Fibroblast of skin of abdomen (primary cell): ENCODE data around the gene WDR33.

ENCODE experiments used
- DNase-seq: peaks from one replicate; pipeline ENCODE4 v3.0.0-alpha.2; 2013

WDR33 gene

GRCh38 chr2:127715778-127716449 is 95.1 kb downstream of the WDR33 start:
- no peak for DNase-seq

DNA sequence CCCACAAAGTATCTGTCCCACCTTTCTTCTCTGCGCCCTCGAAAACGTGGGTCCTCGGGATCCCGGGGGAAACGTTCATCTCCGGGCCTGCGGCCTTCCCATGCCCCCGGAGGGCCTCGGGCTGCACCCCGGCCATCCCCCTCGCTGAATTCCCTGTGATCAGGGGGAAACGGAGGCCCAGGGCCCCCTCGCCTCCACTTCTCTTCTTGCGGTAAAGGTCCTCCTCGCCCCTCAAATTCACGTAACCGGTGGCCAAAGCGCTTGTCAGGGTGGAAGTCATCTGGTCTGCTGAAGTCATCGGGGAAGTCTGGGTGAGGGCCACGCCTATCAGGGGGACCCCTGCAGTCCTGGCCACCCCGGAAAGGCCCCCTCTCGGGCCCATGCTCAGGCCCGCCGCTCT is 97.4 kb downstream of the WDR33 start:
- no peak for DNase-seq

GRCh38 chr2:127712999-127713398 is 98.0 kb downstream of the WDR33 start:
- DNase-seq: no peak

- no peak for DNase-seq
Observed at GRCh38 chr2:127709336-127709735, 101.6 kb downstream of the WDR33 start.

DNA sequence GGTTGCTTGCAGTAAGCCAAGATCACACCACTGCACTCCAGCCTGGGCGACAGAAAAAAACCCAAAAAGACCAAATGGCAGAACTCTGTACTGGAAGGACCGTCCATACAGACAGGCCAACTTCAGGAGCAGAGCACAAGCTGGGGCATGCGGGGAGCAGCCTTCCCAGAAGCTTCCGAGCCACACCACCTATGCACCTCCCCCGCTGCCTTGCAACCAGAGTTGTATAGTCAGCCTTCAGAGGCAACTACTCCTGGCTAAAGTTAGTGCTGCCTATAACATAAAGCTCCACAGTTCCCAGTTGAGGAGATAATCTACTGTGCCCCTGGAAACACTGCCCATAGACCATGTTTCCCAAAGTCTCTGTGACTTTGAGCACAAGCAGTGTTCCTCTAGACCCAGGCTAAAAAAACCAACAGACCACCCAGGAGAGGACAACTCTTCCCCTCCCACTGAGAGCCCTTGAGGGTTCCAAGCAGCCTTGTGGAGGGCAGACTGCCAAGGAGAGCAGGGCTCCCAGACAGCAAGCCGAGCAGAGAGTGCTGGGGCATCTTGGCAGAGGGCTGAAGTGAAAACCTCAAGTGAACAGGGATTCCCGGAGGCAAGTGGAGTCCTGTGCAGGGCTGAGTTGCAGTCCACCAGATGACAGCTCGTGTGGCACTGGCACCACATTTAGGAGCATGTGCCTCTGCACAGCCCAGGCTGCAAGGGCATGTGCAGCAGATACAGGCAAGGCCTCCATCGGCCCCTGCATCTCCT is 102.9 kb downstream of the WDR33 start:
- no peak for DNase-seq

DNA sequence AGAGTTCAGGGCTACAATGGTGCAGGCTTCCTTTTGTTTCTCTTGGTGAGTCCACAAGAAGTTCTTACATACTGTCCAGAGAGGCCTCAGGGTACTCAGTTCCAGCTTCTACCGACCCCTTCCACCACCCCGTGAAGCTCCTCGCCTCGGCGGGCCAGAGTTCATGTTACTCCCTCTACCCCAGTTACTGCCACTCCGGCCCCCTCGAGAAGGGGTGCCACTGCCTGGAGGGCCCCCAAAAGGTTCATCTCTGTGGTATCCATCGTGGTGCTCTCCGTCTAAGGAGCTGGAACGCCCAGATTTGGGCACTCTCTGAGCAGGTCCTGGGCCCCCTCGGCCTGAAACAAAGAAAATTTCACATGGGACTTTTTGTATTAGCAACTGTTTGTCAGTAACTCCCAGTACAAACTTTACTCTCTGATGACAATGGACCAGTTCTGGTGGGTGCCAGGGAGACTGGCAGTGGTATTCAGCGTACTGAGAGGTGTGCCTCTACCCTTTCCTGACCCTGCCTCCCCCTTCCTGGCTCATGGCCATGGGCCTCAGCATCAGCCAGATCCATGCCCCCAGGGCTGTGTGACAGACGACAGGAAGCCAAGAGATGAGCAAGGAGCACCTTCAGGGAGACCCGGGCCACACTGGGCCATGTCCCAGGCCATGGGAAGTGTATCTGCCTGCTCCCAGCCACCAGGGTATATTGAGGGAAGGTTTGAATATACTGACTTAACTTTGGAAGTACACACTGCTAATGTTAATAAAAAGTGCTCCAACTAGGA is 104.6 kb downstream of the WDR33 start:
- DNase-seq: no peak

DNA sequence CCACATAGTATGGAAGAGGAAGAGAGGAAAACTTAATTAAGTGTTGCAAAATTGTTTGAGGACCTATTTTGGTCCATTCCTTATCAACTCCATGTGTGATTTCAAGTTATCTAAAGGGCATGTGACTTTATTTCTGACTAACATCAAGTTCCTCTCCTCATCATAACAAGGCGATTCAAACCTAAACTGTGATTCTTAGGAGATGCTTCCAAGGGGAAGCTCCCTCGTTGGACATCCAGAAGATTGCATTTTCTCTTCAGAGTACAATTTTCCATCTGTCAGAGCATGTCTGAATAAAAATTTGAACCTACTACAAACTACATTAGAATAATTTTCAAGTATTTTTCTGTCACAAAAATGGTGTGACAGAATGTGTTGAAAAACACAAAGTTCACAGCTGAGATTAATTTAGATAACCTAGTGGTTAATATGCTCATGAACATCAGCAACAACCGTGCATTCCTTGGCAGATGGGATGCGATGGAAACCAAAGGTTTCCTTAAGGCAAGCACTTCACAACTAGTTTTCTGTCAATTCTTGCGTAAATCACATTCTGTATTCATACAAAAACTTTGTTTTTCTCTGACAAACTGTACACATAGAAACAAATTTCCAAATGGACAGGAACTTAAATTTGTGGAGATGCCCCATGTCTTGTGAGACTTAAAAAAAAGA is 105.4 kb downstream of the WDR33 start:
- DNase-seq: no peak

DNA sequence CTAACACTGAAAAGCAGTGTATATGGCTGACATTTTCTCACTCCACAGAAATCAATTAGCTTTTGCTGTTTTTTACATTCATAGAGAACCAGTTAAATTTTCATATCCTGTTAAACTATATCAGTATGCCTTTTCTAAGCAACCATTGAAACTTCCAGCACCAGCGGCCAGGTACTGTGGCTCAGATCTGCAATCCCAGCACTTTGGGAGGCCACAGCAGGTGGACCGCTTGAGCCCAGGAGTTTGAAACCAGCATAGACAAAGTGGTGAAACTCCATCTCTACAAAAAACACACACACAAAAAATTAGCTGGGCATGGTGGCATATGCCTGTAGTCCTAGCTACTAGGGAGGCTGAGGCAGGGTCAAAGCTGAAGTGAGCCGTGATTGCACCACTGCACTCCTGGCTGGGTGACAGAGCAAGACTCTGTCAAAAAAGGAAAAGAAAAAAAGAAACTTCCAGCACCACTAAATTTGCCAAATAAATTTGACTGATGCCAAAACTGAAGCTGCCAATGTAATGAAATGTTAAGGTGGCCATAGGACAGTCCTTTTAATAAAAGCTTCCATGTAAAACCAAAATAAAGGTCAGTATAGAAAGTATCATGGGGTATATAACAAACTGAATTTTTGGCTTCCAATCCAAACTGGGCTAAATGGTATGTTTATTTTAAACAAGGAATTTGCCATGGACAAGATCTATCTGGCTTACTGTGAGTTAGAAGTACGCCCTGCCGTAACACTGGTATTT is 106.2 kb downstream of the WDR33 start:
- peak; percentile 17 for DNase-seq

DNA sequence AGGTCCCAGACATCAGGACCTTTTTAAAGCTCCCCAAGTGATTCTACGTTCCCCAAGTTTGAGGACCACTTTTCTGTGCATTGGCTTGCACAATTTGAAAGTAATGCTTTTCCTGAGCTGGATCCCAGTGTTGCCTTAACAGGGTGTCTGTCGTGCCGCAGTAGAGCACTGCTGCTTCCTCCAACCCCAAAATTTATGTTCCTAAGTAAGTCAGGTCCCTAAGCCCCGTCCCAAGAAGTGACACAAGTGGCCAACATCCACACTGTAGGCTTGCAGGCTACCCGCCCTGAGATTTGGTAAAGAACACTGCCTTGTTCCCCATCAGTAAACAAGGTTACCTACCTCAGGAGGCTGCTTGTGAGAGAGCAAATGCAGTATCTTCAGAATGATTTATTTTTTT is 107.7 kb downstream of the WDR33 start:
- DNase-seq: no peak

GRCh38 chr2:127702395-127703009 is 108.5 kb downstream of the WDR33 start:
- no peak for DNase-seq

- DNase-seq: peak; percentile 70
Observed at GRCh38 chr2:127701651-127702394, 109.1 kb downstream of the WDR33 start.

- DNase-seq: peak; percentile 89
Observed at GRCh38 chr2:127701193-127701650, 109.7 kb downstream of the WDR33 start, which contains the start of gene SFT2D3. SFT2D3 (plus strand) TSS chr2:127701497; CDS start chr2:127701529, 32 bp downstream.

- no peak for DNase-seq
Observed at GRCh38 chr2:127700527-127701192, 110.3 kb downstream of the WDR33 start.

- no peak for DNase-seq
Observed at GRCh38 chr2:127698553-127699355, 112.2 kb downstream of the WDR33 start.

GRCh38 chr2:127697482-127698180 is 113.3 kb downstream of the WDR33 start:
- DNase-seq: no peak

DNA sequence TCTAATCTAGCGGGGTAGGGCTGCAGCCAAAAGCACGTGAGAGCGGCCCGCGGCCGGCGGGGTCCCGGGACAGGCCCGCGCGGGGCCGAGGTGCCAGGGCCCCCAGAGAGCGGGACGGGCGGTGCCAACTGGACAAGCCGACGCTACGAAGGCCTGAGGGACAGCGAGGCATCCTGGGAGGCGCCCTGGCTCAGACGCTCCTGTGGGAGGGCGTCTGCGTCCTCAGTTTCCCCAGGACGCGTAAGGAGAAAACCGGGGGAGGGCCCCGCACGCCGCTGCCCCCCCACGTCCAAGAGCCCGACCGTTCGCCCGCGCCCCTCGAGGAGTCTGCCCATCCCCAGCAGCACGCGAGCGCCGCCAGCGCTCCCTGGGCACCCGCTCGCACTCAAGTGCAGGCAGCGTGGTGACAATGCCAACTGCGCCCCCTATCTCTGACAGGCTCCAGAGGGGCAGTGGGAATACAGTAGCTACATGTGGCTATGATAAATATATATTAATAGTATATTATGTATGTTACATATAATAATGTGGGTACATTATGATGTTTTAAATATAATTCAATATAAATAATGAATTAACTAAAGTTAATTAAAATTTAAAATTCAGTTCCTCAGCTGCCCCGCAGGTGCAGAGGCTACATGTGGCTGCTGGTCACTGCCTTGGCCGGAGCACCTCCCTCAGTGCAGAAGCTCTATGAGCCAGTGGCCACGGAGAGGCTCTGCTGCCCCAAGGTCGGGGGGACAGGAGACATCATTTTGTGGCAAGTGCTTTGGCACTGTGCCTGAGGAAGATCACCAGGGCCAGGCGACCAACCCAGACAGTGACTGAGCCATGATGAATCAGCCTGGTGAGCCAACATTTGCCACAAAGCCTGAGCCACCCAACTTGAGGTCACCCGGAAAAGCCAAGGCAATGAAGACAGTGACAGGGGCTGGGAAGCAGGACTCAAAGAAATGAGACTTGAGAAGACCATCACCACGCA is 115.2 kb downstream of the WDR33 start:
- peak; percentile 60 for DNase-seq

DNA sequence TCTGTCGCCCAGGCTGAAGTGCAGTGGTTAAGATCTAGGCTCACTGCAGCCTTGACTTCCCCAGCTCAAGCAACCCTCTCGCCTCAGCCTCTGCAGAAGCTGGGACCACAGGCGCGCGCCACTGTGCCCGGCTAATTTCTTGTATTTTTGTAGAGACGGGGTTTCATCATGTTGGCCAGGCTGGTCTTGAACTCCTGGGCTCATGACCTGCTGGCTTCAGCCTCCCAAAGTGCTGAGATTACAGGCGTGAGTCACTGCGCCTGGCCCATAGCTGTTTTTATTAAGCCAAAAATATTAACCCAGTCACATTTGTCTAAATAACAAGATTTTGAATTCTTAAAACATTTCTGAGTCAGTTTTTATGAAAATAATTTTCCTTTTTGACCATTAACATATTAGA is 116.0 kb downstream of the WDR33 start:
- DNase-seq: no peak
